ENCODE measurements around the gene CFAP46. TPM values are rescaled to one million over a fixed set of nuclear protein-coding genes. Genes with fewer than 3 reads are reported as not detected.
A peak's percentile ranks its signal among the peaks of the same experiment; 100 is the strongest.
"Not testable (repeated sequence)": the region's sequence is repeated elsewhere in the genome, so short reads cannot be mapped to it uniquely, and the experiment has no call there.

The CFAP46 gene
- total and polyA plus RNA-seq, 9 donors = 0.22 to 1.1 (median 0.61) TPM

DNA sequence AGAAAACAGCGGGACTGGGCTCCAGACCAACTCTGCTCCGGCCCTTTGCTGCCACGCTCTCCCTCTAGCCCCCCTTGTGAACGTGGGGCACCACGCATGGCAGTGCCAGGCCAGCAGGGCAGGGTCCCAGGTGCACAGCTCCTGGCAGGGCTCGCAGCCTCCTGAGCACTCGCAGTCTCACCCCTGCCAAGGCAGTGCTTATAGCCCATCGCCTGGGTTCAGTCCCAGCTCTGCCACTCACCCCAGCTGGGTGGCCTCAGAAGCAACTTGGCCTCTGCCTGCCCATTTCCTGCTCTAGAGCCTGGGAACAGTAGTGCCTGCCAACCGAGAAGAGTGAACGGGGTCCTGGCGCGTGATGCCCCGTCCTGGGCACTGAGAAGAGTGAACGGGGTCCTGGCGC, 36.3 kb downstream of the CFAP46 start:
- H3K27ac ChIP-seq (ENCODE audit: low read length) = no peak overlapping the region
- WGBS (ENCODE audit: insufficient coverage) = 93% methylated on average over 15 of the region's 15 CpGs
- no peak overlapping the region for H3K4me3 ChIP-seq (ENCODE audit: low read length)
- H3K36me3 ChIP-seq (ENCODE audit: control insufficient read depth, insufficient read depth, low read length) = no peaks in the 10 kb centered on the region
- H3K27me3 ChIP-seq (ENCODE audit: control insufficient read depth, insufficient read depth, low read length) = peaks cover 15% of the 10 kb centered on the region
- peaks cover 12% of the 10 kb centered on the region for H3K9me3 ChIP-seq (replicated peaks; ENCODE audit: control insufficient read depth, low read depth, low read length)
- DNase-seq = no peak
- H3K4me1 ChIP-seq (ENCODE audit: control insufficient read depth, insufficient read depth, low read length) = peaks cover 18% of the 10 kb centered on the region

DNA sequence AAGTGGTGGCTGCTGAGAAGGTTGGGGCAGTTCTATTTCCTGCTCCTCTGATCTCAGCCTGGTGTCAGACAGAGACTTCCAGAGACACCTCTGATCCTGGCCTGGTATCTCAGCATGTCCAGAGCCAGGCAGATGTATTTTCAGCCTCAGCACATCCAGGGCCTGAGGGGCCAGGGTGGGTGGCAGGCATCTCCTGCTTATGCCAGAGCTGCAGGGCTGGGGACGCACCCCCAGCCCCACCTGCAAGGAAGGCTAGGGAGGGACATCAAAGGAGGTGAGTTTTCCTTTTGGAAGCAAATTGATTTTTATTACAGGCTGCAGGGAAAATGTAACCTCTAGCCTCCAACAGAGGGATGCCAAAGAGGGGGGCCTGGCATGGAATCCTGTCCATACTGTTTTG, 36.7 kb downstream of the CFAP46 start:
- WGBS (ENCODE audit: insufficient coverage) = 100% methylated on average over 1 of the region's 1 CpG
- Histone ChIP-seq H3K27me3 (ENCODE audit: control insufficient read depth, insufficient read depth, low read length) (peaks cover 13% of the 10 kb centered on the region), H3K9me3 (replicated peaks; ENCODE audit: control insufficient read depth, low read depth, low read length) (peaks cover 12% of the 10 kb centered on the region), H3K36me3 (ENCODE audit: control insufficient read depth, insufficient read depth, low read length) (no peaks in the 10 kb centered on the region), H3K27ac (ENCODE audit: low read length) (no peak overlapping the region), H3K4me1 (ENCODE audit: control insufficient read depth, insufficient read depth, low read length) (peaks cover 13% of the 10 kb centered on the region), H3K4me3 (ENCODE audit: low read length) (no peak overlapping the region)
- DNase-seq = no peak

DNA sequence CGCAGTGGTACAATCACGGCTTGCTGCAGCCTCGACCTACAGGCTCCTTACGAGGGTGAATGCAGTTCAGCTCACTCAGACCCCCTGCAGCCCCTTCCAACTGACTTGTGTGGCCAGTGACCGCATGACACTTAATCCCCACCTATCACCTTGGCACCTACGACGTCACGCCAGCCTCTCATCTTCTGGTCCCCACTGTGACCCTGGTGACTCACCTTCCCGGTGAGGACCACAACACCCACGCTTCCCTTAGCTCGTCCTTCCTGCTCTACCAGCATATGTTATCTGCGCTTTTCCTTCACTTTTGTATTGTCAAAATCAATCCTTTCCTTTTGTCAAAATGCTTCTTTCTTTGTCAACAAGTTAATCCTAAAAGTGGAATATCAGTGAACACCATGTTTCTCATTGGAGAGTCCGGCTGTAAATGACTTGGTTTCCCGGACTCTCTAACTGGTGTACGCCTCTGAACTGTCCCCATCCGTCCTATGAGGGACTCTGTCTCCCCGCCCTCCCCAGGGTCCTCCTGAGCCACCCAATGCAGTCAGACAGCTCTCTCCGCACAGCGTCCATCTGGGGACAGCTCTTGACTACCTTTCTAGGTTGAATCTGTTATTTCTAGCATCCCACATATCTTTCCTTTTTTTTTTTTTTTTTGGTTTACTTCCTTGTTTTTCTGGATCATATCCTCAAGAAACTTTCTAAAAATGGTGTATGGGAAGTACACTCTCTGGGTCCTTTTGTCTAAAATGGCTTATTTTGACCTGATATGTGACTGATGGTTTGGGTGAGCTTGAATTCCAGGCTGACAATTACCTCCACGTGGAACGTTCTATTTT, 37.3 kb downstream of the CFAP46 start:
- Histone ChIP-seq H3K4me3 (ENCODE audit: low read length) (no peak overlapping the region), H3K27me3 (ENCODE audit: control insufficient read depth, insufficient read depth, low read length) (peaks cover 9% of the 10 kb centered on the region), H3K9me3 (replicated peaks; ENCODE audit: control insufficient read depth, low read depth, low read length) (peaks cover 12% of the 10 kb centered on the region), H3K4me1 (ENCODE audit: control insufficient read depth, insufficient read depth, low read length) (peaks cover 7% of the 10 kb centered on the region), H3K27ac (ENCODE audit: low read length) (no peak overlapping the region), H3K36me3 (ENCODE audit: control insufficient read depth, insufficient read depth, low read length) (no peaks in the 10 kb centered on the region)
- WGBS (ENCODE audit: insufficient coverage) = 78% methylated on average over 18 of the region's 21 CpGs
- no peak for DNase-seq

DNA sequence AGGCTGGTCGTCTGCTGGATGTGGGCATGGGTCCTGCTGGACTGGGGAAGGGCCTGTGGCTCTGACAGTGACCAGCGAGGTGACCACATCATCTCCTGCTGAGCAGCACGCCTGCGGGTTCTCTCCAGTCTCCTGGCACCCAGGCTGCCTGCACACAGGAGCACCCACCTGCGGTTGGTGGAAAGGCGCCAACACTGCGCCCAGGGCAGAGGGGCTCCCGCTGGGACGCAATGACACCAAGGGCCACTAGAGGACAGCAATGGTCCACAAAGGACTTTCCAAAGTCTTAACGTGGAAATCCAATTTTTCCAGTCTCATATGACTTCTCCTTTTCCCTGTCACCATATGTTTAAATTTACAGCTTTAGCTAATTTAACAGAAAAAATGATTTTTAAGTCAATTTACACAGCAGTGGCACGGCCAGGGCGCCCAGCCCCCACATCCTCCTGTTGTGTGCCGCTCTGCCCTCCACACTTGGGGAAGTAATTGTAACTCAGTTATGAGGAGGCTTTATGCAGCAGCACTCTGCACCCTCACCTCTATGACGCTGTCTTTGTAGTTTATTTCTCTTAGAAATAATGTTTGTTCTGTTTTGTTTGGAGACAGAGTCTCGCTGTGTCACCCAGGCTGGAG, 38.1 kb downstream of the CFAP46 start:
- no peaks in the 10 kb centered on the region for H3K36me3 ChIP-seq (ENCODE audit: control insufficient read depth, insufficient read depth, low read length)
- no peak overlapping the region for H3K27ac ChIP-seq (ENCODE audit: low read length)
- H3K4me3 ChIP-seq (ENCODE audit: low read length) = no peak overlapping the region
- WGBS (ENCODE audit: insufficient coverage) = 29% methylated on average over 10 of the region's 15 CpGs
- H3K27me3 ChIP-seq (ENCODE audit: control insufficient read depth, insufficient read depth, low read length) = peaks cover 8% of the 10 kb centered on the region
- DNase-seq = peak; percentile 20
- no peaks in the 10 kb centered on the region for H3K4me1 ChIP-seq (ENCODE audit: control insufficient read depth, insufficient read depth, low read length)
- peaks cover 12% of the 10 kb centered on the region for H3K9me3 ChIP-seq (replicated peaks; ENCODE audit: control insufficient read depth, low read depth, low read length)

DNA sequence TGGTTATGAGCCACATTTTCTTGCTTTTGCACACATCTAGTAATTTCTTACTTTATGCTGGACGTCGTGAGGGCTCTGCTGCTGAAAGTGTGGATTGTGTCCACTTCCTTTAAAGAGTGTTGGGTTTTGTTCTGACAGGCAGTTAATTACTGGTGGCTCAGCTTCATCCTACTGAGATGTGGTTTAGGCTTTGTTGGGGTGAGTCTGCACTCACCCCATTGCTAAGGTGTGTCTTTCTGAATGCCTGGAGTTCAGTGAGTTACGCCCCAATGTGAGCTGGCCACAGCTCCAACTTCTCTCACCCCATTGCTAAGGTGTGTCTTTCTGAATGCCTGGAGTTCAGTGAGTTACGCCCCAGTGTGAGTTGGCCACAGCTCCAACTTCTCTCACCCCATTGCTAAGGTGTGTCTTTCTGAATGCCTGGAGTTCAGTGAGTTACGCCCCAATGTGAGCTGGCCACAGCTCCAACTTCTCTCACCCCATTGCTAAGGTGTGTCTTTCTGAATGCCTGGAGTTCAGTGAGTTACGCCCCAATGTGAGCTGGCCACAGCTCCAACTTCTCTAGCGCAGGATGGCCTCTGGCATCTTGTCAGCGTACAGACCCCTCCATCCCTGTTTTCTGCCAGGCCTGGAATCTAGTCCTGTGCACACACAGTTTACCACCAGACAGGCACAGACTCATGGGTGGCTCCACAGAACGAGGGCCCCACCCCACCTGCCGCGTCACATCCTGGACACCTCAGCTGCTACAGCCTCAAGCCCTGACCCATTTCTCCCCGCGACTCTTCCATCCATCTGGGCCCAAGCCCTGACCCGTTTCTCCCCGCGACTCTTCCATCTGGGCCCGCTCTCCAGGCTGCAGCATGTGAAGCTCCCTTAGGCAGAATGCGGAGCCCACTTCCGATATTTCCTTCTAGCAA, 39.5 kb downstream of the CFAP46 start:
- H3K9me3 ChIP-seq (replicated peaks; ENCODE audit: control insufficient read depth, low read depth, low read length) = peaks cover 12% of the 10 kb centered on the region
- not testable (repeated sequence) for H3K27ac ChIP-seq (ENCODE audit: low read length); H3K4me1 ChIP-seq (ENCODE audit: control insufficient read depth, insufficient read depth, low read length); H3K4me3 ChIP-seq (ENCODE audit: low read length); H3K27me3 ChIP-seq (ENCODE audit: control insufficient read depth, insufficient read depth, low read length); H3K36me3 ChIP-seq (ENCODE audit: control insufficient read depth, insufficient read depth, low read length); DNase-seq
- WGBS (ENCODE audit: insufficient coverage) = 90% methylated on average over 12 of the region's 19 CpGs

DNA sequence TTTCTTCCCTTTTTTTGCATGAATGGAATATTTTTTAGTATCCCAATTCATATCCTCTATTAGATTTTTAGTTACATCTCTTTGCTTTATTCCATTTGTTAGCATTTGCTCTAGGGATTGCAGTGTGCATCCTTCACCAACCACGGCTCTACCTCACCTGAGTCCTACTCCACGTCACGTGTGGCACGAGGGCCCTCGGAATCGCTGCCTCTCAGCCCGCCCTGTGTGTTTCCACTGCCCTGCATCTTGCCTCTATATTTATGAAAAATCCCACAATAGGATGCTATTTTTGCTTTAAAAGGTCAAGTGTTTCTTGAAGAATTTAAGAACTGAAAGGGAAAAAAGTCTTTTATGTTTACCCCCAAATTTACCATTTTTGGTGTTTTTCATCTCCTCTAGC, 41.0 kb downstream of the CFAP46 start:
- no peak for DNase-seq
- no peaks in the 10 kb centered on the region for H3K36me3 ChIP-seq (ENCODE audit: control insufficient read depth, insufficient read depth, low read length)
- 83% methylated on average over 4 of the region's 7 CpGs for WGBS (ENCODE audit: insufficient coverage)
- H3K27me3 ChIP-seq (ENCODE audit: control insufficient read depth, insufficient read depth, low read length) = peaks cover 8% of the 10 kb centered on the region
- no peak overlapping the region for H3K27ac ChIP-seq (ENCODE audit: low read length)
- H3K4me1 ChIP-seq (ENCODE audit: control insufficient read depth, insufficient read depth, low read length) = no peaks in the 10 kb centered on the region
- H3K4me3 ChIP-seq (ENCODE audit: low read length) = no peak overlapping the region
- peaks cover 15% of the 10 kb centered on the region for H3K9me3 ChIP-seq (replicated peaks; ENCODE audit: control insufficient read depth, low read depth, low read length)

DNA sequence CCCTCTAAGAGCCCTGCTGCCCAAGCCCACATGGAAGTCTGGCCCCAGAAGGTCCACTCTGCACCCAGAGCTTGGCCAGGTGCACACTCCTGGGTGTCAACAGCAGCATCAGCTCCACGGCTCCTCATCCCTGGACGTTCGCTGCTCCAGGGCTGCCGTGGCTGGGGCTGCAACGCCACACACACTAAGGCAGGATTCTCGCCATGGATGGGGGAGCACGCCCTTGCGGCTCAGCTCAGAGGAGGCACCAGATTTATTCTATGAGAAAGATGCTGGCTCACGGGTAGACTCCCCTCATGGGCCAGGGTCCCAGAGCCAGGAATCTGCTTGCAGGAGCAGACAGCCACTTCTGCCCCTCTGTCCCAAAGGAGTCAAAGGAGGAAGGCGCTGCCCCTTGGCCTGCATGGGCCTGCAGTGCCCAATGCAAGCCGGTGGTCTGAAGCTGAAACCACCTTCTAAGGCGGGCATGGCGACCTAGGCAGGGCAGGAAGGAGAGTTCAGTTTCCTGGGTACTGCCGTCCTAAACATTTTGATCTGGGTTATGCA, 42.1 kb downstream of the CFAP46 start:
- no peak overlapping the region for H3K4me3 ChIP-seq (ENCODE audit: low read length)
- no peaks in the 10 kb centered on the region for H3K4me1 ChIP-seq (ENCODE audit: control insufficient read depth, insufficient read depth, low read length)
- no peak overlapping the region for H3K27ac ChIP-seq (ENCODE audit: low read length)
- no peak for DNase-seq
- WGBS (ENCODE audit: insufficient coverage) = 87% methylated on average over 13 of the region's 14 CpGs
- H3K27me3 ChIP-seq (ENCODE audit: control insufficient read depth, insufficient read depth, low read length) = peaks cover 10% of the 10 kb centered on the region
- H3K36me3 ChIP-seq (ENCODE audit: control insufficient read depth, insufficient read depth, low read length) = no peaks in the 10 kb centered on the region
- H3K9me3 ChIP-seq (replicated peaks; ENCODE audit: control insufficient read depth, low read depth, low read length) = peaks cover 14% of the 10 kb centered on the region

DNA sequence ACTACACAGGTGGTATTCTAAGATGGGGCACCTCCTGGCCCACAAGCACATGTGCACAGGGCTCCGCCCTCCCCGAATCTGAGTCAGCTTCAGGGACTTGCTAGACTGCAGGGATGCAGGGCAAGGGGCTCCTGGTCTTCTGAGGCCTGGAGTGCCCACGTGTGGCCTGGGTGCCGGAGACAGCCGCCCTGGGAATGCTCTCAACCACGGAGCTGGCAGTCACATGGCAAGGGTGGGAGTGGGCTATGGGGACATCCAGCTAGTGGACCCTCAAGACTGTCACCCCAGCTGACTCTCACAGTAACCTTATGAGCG, 42.7 kb downstream of the CFAP46 start:
- Histone ChIP-seq H3K4me1 (ENCODE audit: control insufficient read depth, insufficient read depth, low read length) (no peaks in the 10 kb centered on the region), H3K9me3 (replicated peaks; ENCODE audit: control insufficient read depth, low read depth, low read length) (peaks cover 10% of the 10 kb centered on the region), H3K27me3 (ENCODE audit: control insufficient read depth, insufficient read depth, low read length) (peaks cover 7% of the 10 kb centered on the region), H3K36me3 (ENCODE audit: control insufficient read depth, insufficient read depth, low read length) (no peaks in the 10 kb centered on the region), H3K4me3 (ENCODE audit: low read length) (no peak overlapping the region), H3K27ac (ENCODE audit: low read length) (no peak overlapping the region)
- DNase-seq = no peak
- 89% methylated on average over 6 of the region's 7 CpGs for WGBS (ENCODE audit: insufficient coverage)

DNA sequence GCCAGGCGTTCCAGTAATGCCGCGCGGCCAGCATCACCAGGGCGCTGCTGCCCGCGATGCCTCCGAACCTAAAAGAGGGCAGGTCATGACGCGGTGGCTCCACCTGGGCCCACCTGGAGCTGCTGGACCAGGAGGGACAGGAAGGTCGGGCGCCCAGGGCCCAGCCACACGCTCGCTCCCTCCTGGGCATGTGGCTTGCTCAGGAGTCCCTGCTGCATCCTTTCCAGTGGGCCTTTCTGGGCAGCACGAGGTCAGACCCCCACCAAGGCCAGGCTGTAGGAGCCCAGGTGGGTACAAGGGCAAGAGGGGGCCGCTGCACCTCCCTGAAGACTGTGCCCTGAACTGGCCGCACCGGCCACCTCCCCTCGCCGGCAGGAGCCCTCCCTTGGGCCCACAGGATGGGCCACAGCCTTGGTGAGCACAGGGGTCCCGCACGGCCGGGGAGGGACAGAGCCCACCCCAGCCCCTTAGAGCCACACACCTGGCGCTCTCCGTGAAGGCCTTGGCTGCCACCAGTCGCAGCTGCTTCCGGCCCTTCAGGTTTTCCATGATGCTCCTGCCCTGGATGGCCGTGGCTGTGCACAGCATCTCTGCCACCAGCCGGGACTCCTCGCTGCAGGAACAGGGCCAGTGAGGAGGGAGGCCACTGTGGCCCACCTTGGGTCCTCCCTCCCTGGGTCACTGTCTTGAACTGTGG, 43.2 kb downstream of the CFAP46 start:
- no peak for DNase-seq
- WGBS (ENCODE audit: insufficient coverage) = 93% methylated on average over 30 of the region's 30 CpGs

More for the DNA sequence above, 43.2 kb downstream of the CFAP46 start:
- Histone ChIP-seq H3K27me3 (ENCODE audit: control insufficient read depth, insufficient read depth, low read length) (peaks cover 4% of the 10 kb centered on the region), H3K4me3 (ENCODE audit: low read length) (no peak overlapping the region), H3K9me3 (replicated peaks; ENCODE audit: control insufficient read depth, low read depth, low read length) (peaks cover 7% of the 10 kb centered on the region), H3K36me3 (ENCODE audit: control insufficient read depth, insufficient read depth, low read length) (no peaks in the 10 kb centered on the region), H3K4me1 (ENCODE audit: control insufficient read depth, insufficient read depth, low read length) (no peaks in the 10 kb centered on the region), H3K27ac (ENCODE audit: low read length) (no peak overlapping the region)

Measured in muscle of leg (tissue), 11 donors.